ENCODE measurements around the gene PAPPA2.

The PAPPA2 gene

DNA sequence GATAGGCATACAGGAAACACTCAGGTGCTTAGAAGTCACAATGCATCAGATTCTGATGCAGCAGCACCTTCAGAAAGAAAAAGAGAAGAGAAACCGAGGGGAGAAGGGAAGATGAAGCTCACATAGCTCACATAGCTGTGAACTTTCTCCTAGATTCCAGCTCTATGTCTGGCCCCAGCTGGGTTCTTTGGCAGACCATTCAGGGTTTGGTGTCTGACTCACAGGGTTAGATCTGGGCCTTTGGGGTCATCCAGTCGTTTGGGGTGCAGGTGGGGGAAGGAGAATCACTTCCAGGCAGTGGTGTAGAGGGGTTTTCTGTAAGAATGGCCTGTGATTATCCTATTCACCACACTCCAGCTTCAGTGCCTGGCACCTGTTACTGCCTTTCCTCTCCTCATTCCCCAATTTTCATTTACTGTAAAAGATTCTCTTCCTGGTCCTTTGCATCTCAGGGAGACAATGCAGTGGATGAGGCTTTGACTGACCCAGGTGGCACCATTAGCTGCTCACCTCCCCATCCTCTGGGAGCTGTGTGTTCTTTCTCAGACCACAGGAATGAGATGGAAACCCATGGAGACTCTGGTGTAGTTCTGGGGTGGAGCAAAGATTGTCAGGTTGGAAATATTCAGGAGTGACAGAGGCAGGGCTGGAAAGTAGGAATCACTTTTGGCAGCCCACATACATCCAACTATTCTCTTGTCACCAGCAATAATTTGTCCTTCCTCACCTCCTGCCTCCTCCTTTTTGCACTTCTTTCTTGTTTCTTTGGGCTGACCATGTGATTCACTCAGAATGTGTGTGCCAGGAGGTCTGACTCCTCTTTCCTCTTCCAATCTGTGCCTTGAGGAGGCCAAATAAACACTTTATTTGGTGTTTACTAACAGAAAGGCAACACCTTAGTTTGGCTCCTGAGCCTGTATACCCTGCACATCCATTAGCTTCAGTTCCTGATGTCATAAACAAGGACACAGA is 103.3 kb downstream of the PAPPA2 start:
- H3K4me2 ChIP-seq, result no peak overlapping the region
- TF ChIP-seq Cebpa-rat (IDR thresholded peaks at IDR 0.05), result no peak
- H3K9ac ChIP-seq, result no peak overlapping the region
- H3K4me1 ChIP-seq, result peaks cover 10% of the 10 kb centered on the region
- no peaks in the 10 kb centered on the region for H3K36me3 ChIP-seq
- H4K20me1 ChIP-seq, result no peaks in the 10 kb centered on the region
- H3K4me3 ChIP-seq, result no peak overlapping the region
- no peaks in the 10 kb centered on the region for H3K9me3 ChIP-seq
- H3K27ac ChIP-seq, result no peak overlapping the region
- no peaks in the 10 kb centered on the region for H3K27me3 ChIP-seq

DNA sequence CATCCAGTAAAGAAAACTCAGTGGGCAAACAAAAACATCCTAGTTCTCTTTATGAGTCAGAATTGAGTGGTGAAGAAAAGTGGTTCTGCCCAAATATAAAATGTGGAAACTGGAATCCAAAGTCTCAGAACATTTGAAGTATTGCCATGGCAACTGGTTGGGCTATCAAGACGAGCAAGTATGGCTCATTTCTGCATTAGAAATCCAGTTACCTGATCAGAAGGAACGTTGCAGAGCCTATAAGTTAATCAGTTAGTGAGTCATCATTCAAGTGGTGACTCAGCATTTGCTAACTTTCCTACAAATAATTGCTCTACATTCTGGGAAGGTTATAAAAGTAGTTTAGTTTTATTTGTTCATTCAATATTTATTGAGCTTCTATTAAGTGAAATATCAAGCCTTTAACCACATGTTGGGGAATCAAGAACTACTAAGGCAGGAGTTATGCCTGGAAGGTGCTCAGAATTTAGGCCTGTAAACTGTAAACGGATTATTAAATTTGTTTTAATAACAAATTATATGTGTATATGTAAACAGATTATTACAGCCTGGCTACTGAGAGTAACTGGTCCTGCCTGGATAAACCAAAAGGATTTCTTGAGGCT is 104.3 kb downstream of the PAPPA2 start:
- H3K4me3 ChIP-seq, result no peak overlapping the region
- H3K9ac ChIP-seq, result no peak overlapping the region
- H3K36me3 ChIP-seq, result no peaks in the 10 kb centered on the region
- no peak overlapping the region for H3K27ac ChIP-seq
- no peaks in the 10 kb centered on the region for H3K27me3 ChIP-seq
- H4K20me1 ChIP-seq, result no peaks in the 10 kb centered on the region
- TF ChIP-seq Cebpa-rat (IDR thresholded peaks at IDR 0.05), result no peak
- H3K9me3 ChIP-seq, result no peaks in the 10 kb centered on the region
- H3K4me2 ChIP-seq, result no peak overlapping the region
- peaks cover 10% of the 10 kb centered on the region for H3K4me1 ChIP-seq

GRCh38 chr1:176568185-176568584 is 105.2 kb downstream of the PAPPA2 start:
- H3K4me1 ChIP-seq, result peaks cover 10% of the 10 kb centered on the region
- H3K36me3 ChIP-seq, result no peaks in the 10 kb centered on the region
- no peak for TF ChIP-seq Cebpa-rat (IDR thresholded peaks at IDR 0.05)
- H3K4me3 ChIP-seq, result no peak overlapping the region
- no peak overlapping the region for H3K9ac ChIP-seq
- no peak overlapping the region for H3K27ac ChIP-seq
- H4K20me1 ChIP-seq, result no peaks in the 10 kb centered on the region
- no peak overlapping the region for H3K4me2 ChIP-seq
- no peaks in the 10 kb centered on the region for H3K9me3 ChIP-seq
- H3K27me3 ChIP-seq, result no peaks in the 10 kb centered on the region

DNA sequence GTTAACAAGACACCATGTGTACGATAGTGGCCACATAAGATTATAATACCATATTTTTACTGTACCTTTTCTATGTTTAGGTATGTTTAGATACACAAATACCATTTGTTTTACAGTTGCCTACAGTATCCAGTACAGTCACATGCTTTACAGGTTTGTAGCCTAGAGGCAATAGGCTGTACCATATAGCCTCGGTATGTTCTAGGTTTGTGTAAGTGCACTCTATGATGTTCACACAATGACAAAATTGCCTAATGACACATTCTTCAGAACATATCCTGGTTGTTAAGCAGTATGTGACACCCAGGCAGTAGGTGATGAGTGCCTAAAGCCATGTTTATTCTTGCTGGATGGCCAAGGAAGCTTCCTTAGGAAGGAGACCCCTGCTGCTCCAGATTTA is 111.8 kb downstream of the PAPPA2 start:
- H3K9me3 ChIP-seq, result no peaks in the 10 kb centered on the region
- no peak overlapping the region for H3K4me2 ChIP-seq
- H3K9ac ChIP-seq, result no peak overlapping the region
- TF ChIP-seq Cebpa-rat (IDR thresholded peaks at IDR 0.05), result no peak
- no peaks in the 10 kb centered on the region for H3K4me1 ChIP-seq
- H3K36me3 ChIP-seq, result no peaks in the 10 kb centered on the region
- H3K27ac ChIP-seq, result no peak overlapping the region
- H3K4me3 ChIP-seq, result no peak overlapping the region
- no peaks in the 10 kb centered on the region for H3K27me3 ChIP-seq
- H4K20me1 ChIP-seq, result no peaks in the 10 kb centered on the region

GRCh38 chr1:176575991-176576390 is 113.0 kb downstream of the PAPPA2 start:
- no peak overlapping the region for H3K27ac ChIP-seq
- TF ChIP-seq Cebpa-rat (IDR thresholded peaks at IDR 0.05), result no peak
- H3K9me3 ChIP-seq, result no peaks in the 10 kb centered on the region
- H3K9ac ChIP-seq, result no peak overlapping the region
- no peak overlapping the region for H3K4me2 ChIP-seq
- H3K36me3 ChIP-seq, result no peaks in the 10 kb centered on the region
- no peak overlapping the region for H3K4me3 ChIP-seq
- H4K20me1 ChIP-seq, result no peaks in the 10 kb centered on the region
- H3K4me1 ChIP-seq, result no peaks in the 10 kb centered on the region
- H3K27me3 ChIP-seq, result no peaks in the 10 kb centered on the region

GRCh38 chr1:176576670-176577069 is 113.7 kb downstream of the PAPPA2 start:
- H3K4me2 ChIP-seq, result no peak overlapping the region
- H4K20me1 ChIP-seq, result no peaks in the 10 kb centered on the region
- H3K9me3 ChIP-seq, result no peaks in the 10 kb centered on the region
- no peaks in the 10 kb centered on the region for H3K4me1 ChIP-seq
- H3K4me3 ChIP-seq, result no peak overlapping the region
- H3K9ac ChIP-seq, result no peak overlapping the region
- no peaks in the 10 kb centered on the region for H3K27me3 ChIP-seq
- no peak overlapping the region for H3K27ac ChIP-seq
- H3K36me3 ChIP-seq, result no peaks in the 10 kb centered on the region
- no peak for TF ChIP-seq Cebpa-rat (IDR thresholded peaks at IDR 0.05)

GRCh38 chr1:176577646-176578197 is 114.7 kb downstream of the PAPPA2 start:
- TF ChIP-seq Cebpa-rat (IDR thresholded peaks at IDR 0.05), result no peak
- no peaks in the 10 kb centered on the region for H3K4me1 ChIP-seq
- H3K4me3 ChIP-seq, result no peak overlapping the region
- no peaks in the 10 kb centered on the region for H3K9me3 ChIP-seq
- H3K27ac ChIP-seq, result no peak overlapping the region
- no peak overlapping the region for H3K9ac ChIP-seq
- no peaks in the 10 kb centered on the region for H4K20me1 ChIP-seq
- no peaks in the 10 kb centered on the region for H3K36me3 ChIP-seq
- H3K4me2 ChIP-seq, result no peak overlapping the region
- H3K27me3 ChIP-seq, result no peaks in the 10 kb centered on the region

GRCh38 chr1:176579087-176579486 is 116.1 kb downstream of the PAPPA2 start:
- no peak overlapping the region for H3K4me3 ChIP-seq
- no peaks in the 10 kb centered on the region for H3K27me3 ChIP-seq
- no peaks in the 10 kb centered on the region for H3K4me1 ChIP-seq
- no peak overlapping the region for H3K27ac ChIP-seq
- H3K9me3 ChIP-seq, result no peaks in the 10 kb centered on the region
- H3K9ac ChIP-seq, result no peak overlapping the region
- no peaks in the 10 kb centered on the region for H4K20me1 ChIP-seq
- no peak for TF ChIP-seq Cebpa-rat (IDR thresholded peaks at IDR 0.05)
- no peaks in the 10 kb centered on the region for H3K36me3 ChIP-seq
- H3K4me2 ChIP-seq, result no peak overlapping the region

GRCh38 chr1:176595217-176595616 is 132.2 kb downstream of the PAPPA2 start:
- Histone ChIP-seq H3K36me3 (no peaks in the 10 kb centered on the region), H4K20me1 (no peaks in the 10 kb centered on the region), H3K4me3 (no peak overlapping the region), H3K4me1 (no peaks in the 10 kb centered on the region), H3K27me3 (no peaks in the 10 kb centered on the region), H3K4me2 (no peak overlapping the region), H3K9me3 (no peaks in the 10 kb centered on the region), H3K27ac (no peak overlapping the region), H3K9ac (no peak overlapping the region)
- TF ChIP-seq Cebpa-rat (IDR thresholded peaks at IDR 0.05), result no peak

GRCh38 chr1:176601348-176601747 is 138.4 kb downstream of the PAPPA2 start:
- Histone ChIP-seq H3K4me3 (no peak overlapping the region), H3K27me3 (no peaks in the 10 kb centered on the region), H4K20me1 (no peaks in the 10 kb centered on the region), H3K4me1 (no peaks in the 10 kb centered on the region), H3K9ac (no peak overlapping the region), H3K36me3 (no peaks in the 10 kb centered on the region), H3K27ac (no peak overlapping the region), H3K9me3 (no peaks in the 10 kb centered on the region), H3K4me2 (no peak overlapping the region)
- no peak for TF ChIP-seq Cebpa-rat (IDR thresholded peaks at IDR 0.05)
